Naive thymus-derived CD4-positive, alpha-beta T cell (primary cell): ENCODE data around the gene C19orf73. TPM values are rescaled to one million over a fixed set of nuclear protein-coding genes. Genes with fewer than 3 reads are reported as not detected.

Source experiments
- ATAC-seq: fragments of 150-1000 bp; cut with Tn5 transposase; 2 replicates; pipeline ENCODE4 v1.10.0; 2021; ENCODE audit warnings: mild to moderate bottlenecking, moderate library complexity
- CTCF ChIA-PET: fragments of 350-600 bp; sonication (Branson Sonifier 250); formaldehyde crosslinking; loops from one replicate; lab custom pipeline; 2021; ENCODE audit warnings: antibody characterized with exemption; lab: Charles Lee
- POLR2A ChIA-PET: fragments of 350-600 bp; sonication (Branson Sonifier 250); formaldehyde crosslinking; loops from one replicate; lab custom pipeline; 2021; ENCODE audit warnings: antibody characterized with exemption, inconsistent platforms; lab: Charles Lee
- DNase-seq, 9 donors: peaks; one replicate each; pipeline versions ENCODE4 v3.0.0 to v3.0.0-alpha.2; 2020 to 2022; ENCODE audit warnings: mixed read lengths in 1 of 9
- H3K27ac ChIP-seq: one replicate; pipeline ENCODE4 v1.7.0; 2013; ENCODE audit warnings: mild to moderate bottlenecking, low read depth, low read length, moderate library complexity
- H3K27me3 ChIP-seq, 2 donors: one replicate each; pipeline ENCODE4 v1.7.0; 2013; ENCODE audit warnings: low read length in 2 of 2, mild to moderate bottlenecking in 2 of 2, moderate library complexity in 2 of 2; ENCODE audit not compliant: control insufficient read depth in 2 of 2, insufficient read depth in 2 of 2
- H3K36me3 ChIP-seq, 3 experiments: 1 replicate in 2 of 3; 2 replicates in 1 of 3; pipeline ENCODE4 v1.7.0; 2013; ENCODE audit warnings: low read length in 3 of 3, mild to moderate bottlenecking in 3 of 3, moderate library complexity in 1 of 3; ENCODE audit not compliant: insufficient read depth in 3 of 3, control insufficient read depth in 2 of 3
- H3K4me1 ChIP-seq, 2 donors: one replicate each; pipeline ENCODE4 v1.7.0; 2013; ENCODE audit warnings: low read length in 2 of 2, mild to moderate bottlenecking in 2 of 2, moderate library complexity in 1 of 2; ENCODE audit not compliant: control insufficient read depth in 2 of 2, insufficient read depth in 2 of 2
- H3K4me3 ChIP-seq: 2 replicates; pipeline ENCODE4 v1.7.0; 2013; ENCODE audit warnings: mild to moderate bottlenecking, low read length
- H3K9me3 ChIP-seq, 3 experiments: 1 replicate in 2 of 3; 2 replicates in 1 of 3; pipeline ENCODE4 v1.7.0; 2013; ENCODE audit warnings: low read length in 3 of 3; ENCODE audit not compliant: control insufficient read depth in 2 of 3
- H3K27ac Mint-ChIP-seq, 9 donors: one replicate each; pipeline ENCODE4 v1.8.0; 2020 to 2022; ENCODE audit warnings: mixed read lengths in 9 of 9, mild to moderate bottlenecking in 8 of 9, moderate library complexity in 5 of 9, inconsistent platforms in 2 of 9
- H3K27me3 Mint-ChIP-seq, 5 donors: one replicate each; pipeline ENCODE4 v1.8.0; 2021 to 2022; ENCODE audit warnings: mixed read lengths in 5 of 5, mild to moderate bottlenecking in 1 of 5
- H3K36me3 Mint-ChIP-seq, 5 donors: one replicate each; pipeline ENCODE4 v1.8.0; 2020 to 2022; ENCODE audit warnings: mixed read lengths in 5 of 5, mild to moderate bottlenecking in 3 of 5, inconsistent platforms in 1 of 5
- H3K4me1 Mint-ChIP-seq, 7 donors: one replicate each; pipeline ENCODE4 v1.8.0; 2020 to 2022; ENCODE audit warnings: mixed read lengths in 7 of 7, mild to moderate bottlenecking in 3 of 7, inconsistent platforms in 1 of 7
- H3K4me3 Mint-ChIP-seq, 10 donors: one replicate each; pipeline ENCODE4 v1.8.0; 2020 to 2022; ENCODE audit warnings: mild to moderate bottlenecking in 10 of 10, mixed read lengths in 10 of 10, moderate library complexity in 6 of 10, inconsistent platforms in 2 of 10
- H3K9me3 Mint-ChIP-seq, 11 donors: one replicate each; pipeline ENCODE4 v1.8.0; 2020 to 2022; ENCODE audit warnings: mixed read lengths in 11 of 11, mild to moderate bottlenecking in 4 of 11, inconsistent platforms in 1 of 11, moderate library complexity in 1 of 11
- intact Hi-C, 2 donors: fragments of 100-400 bp; cut with micrococcal nuclease; formaldehyde crosslinking; loops; one replicate each; pipeline ENCODE4 v1.15.1; 2023
- polyA plus RNA-seq, 2 donors: library from polyadenylated mRNA; unstranded; fragments of 300-500 nt; fragmentation: Illumina TruSeq; gene quantifications; one replicate each; pipeline ENCODE4 v1.2.3, GENCODE V29; 2021
- total RNA-seq, 6 experiments: library from RNA in 5 of 6; stranded (reverse) in 5 of 6; gene quantifications; 1 replicate in 5 of 6; 2 replicates in 1 of 6; pipeline ENCODE4 v1.2.3 and lab custom pipeline; 2021 to 2026

C19orf73 gene
- total and polyA plus RNA-seq, 7 experiments from 2014 or later, result 1.3 to 4.8 (median 2.3) TPM

GRCh38 chr19:49102303-49102702, 16.6 kb downstream of the C19orf73 start:
- Mint-ChIP-seq H3K9me3 (peaks cover 0 to 3% (median 0%) of the 10 kb centered on the region in 11 donors), H3K36me3 (peaks cover 14 to 37% (median 21%) of the 10 kb centered on the region in 5 donors), H3K27ac (peak overlapping the region in 1 of 9 donors; percentile 72), H3K27me3 (no peaks in the 10 kb centered on the region), H3K4me1 (peaks cover 0 to 21% (median 9%) of the 10 kb centered on the region in 7 donors), H3K4me3 (no peak overlapping the region)
- no peaks in the 10 kb centered on the region for H3K9me3 ChIP-seq
- POLR2A ChIA-PET, result no interaction called here
- H3K4me1 ChIP-seq, result peaks cover 0 to 4% of the 10 kb centered on the region in 2 donors
- ATAC-seq, result no peak
- CTCF ChIA-PET, result no interaction called here
- intact Hi-C loops, result no loop called here
- H3K4me3 ChIP-seq, result no peak overlapping the region
- H3K36me3 ChIP-seq, result peaks cover 25 to 98% (median 41%) of the 10 kb centered on the region in 3 experiments
- no peak for DNase-seq
- no peaks in the 10 kb centered on the region for H3K27me3 ChIP-seq
- H3K27ac ChIP-seq, result no peak overlapping the region

- Mint-ChIP-seq H3K27ac (peak overlapping the region in 1 of 9 donors; percentile 53), H3K36me3 (peaks cover 8 to 30% (median 16%) of the 10 kb centered on the region in 5 donors), H3K9me3 (peaks cover 0 to 3% (median 0%) of the 10 kb centered on the region in 11 donors), H3K27me3 (no peaks in the 10 kb centered on the region), H3K4me1 (peaks cover 0 to 15% (median 7%) of the 10 kb centered on the region in 7 donors), H3K4me3 (no peak overlapping the region)
- no peak for DNase-seq
- Histone ChIP-seq H3K4me3 (no peak overlapping the region), H3K4me1 (peaks cover 0 to 6% of the 10 kb centered on the region in 2 donors), H3K9me3 (no peaks in the 10 kb centered on the region), H3K27ac (no peak overlapping the region), H3K27me3 (no peaks in the 10 kb centered on the region), H3K36me3 (peaks cover 25 to 98% (median 36%) of the 10 kb centered on the region in 3 experiments)
- no peak for ATAC-seq
- ChIA-PET CTCF (interaction anchor here (2.0 kb wide), 1 partner anchor 45 kb away, joined by 5 read pairs; no protein-coding TSS in a partner anchor), POLR2A (interaction anchor here (1.4 kb wide), 1 partner anchor 12 kb away, joined by 3 read pairs; the partner anchor contains the start of gene LIN7B)
- intact Hi-C loops, result no loop called here
These were observed 17.8 kb downstream of the C19orf73 start for GRCh38 chr19:49101160-49101559.

DNA sequence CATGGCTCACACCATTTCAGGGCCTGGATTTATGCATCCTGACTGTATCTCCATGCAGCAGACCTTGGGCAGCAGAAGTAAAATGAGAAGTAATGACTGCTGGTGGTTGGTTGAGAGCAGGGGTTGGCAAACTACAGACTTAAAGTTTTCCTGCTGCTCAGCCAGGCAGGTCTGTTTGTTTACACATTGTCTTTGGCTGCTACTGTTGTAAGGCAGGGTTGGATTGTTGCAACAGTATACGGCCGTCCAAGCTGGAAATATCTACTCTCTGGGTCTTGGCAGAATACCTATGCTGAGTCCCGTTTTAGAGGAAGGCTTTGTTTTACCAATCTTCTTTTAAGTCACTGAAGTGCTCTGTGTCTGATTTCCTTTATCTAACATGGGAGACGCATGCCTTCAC, 20.1 kb downstream of the C19orf73 start:
- Histone ChIP-seq H3K4me3 (no peak overlapping the region), H3K36me3 (peaks cover 25 to 97% (median 32%) of the 10 kb centered on the region in 3 experiments), H3K9me3 (no peaks in the 10 kb centered on the region), H3K27ac (no peak overlapping the region), H3K4me1 (peaks cover 0 to 6% of the 10 kb centered on the region in 2 donors), H3K27me3 (no peaks in the 10 kb centered on the region)
- ChIA-PET POLR2A (interaction anchor here (1.4 to 1.7 kb wide), 2 partner anchors 11 to 50 kb away, joined by 4 read pairs; no protein-coding TSS in a partner anchor), CTCF (interaction anchor here (0.7 to 1.8 kb wide), 6 partner anchors 13 to 110 kb away, joined by 3 to 28 read pairs (median 4); partner anchors contain the start of gene LIN7B)
- H3K4me1 Mint-ChIP-seq, result peaks cover 0 to 17% (median 12%) of the 10 kb centered on the region in 7 donors
- intact Hi-C loops, result loop anchor here in 1 of 2 donors (1.0 kb wide), 1 partner anchor 48 kb away; no protein-coding TSS in a partner anchor
- no peak for ATAC-seq
- H3K27me3 Mint-ChIP-seq, result no peaks in the 10 kb centered on the region
- H3K36me3 Mint-ChIP-seq, result peaks cover 5 to 27% (median 10%) of the 10 kb centered on the region in 5 donors
- DNase-seq, result no peak
- H3K9me3 Mint-ChIP-seq, result peaks cover 0 to 1% (median 0%) of the 10 kb centered on the region in 11 donors
- peak overlapping the region in 2 of 9 donors; percentile 49 to 52 for H3K27ac Mint-ChIP-seq
- H3K4me3 Mint-ChIP-seq, result no peak overlapping the region

- ChIA-PET CTCF (interaction anchor here (0.5 to 1.8 kb wide), 17 partner anchors 9 to 1679 kb away, joined by 3 to 28 read pairs (median 4); partner anchors contain the start of genes HRC and LIN7B), POLR2A (interaction anchor here (0.7 to 1.7 kb wide), 8 partner anchors 9 to 100 kb away, joined by 3 to 7 read pairs (median 4); no protein-coding TSS in a partner anchor)
- peaks cover 0 to 6% of the 10 kb centered on the region in 2 donors for H3K4me1 ChIP-seq
- no peak overlapping the region for H3K4me3 ChIP-seq
- intact Hi-C loops, result loop anchor here (1.0 kb wide), 3 partner anchors 9 to 102 kb away; no protein-coding TSS in a partner anchor
- Mint-ChIP-seq H3K4me1 (peaks cover 0 to 17% (median 12%) of the 10 kb centered on the region in 7 donors), H3K4me3 (no peak overlapping the region), H3K9me3 (peaks cover 0 to 1% (median 0%) of the 10 kb centered on the region in 11 donors), H3K27me3 (no peaks in the 10 kb centered on the region), H3K27ac (peak overlapping the region in 5 of 9 donors; percentile 8 to 67 (median 49)), H3K36me3 (peaks cover 5 to 27% (median 10%) of the 10 kb centered on the region in 5 donors)
- ATAC-seq, result peak; percentile 97
- no peaks in the 10 kb centered on the region for H3K27me3 ChIP-seq
- DNase-seq, result peak; percentile 58 to 81 (median 73)
- H3K36me3 ChIP-seq, result peaks cover 25 to 97% (median 32%) of the 10 kb centered on the region in 3 experiments
- no peaks in the 10 kb centered on the region for H3K9me3 ChIP-seq
- H3K27ac ChIP-seq, result no peak overlapping the region
These were observed 21.3 kb downstream of the C19orf73 start for GRCh38 chr19:49097453-49098288.

GRCh38 chr19:49094505-49095482, 24.1 kb downstream of the C19orf73 start:
- Mint-ChIP-seq H3K4me3 (no peak overlapping the region), H3K27me3 (no peaks in the 10 kb centered on the region), H3K9me3 (peaks cover 0 to 1% (median 0%) of the 10 kb centered on the region in 11 donors), H3K27ac (peak overlapping the region in 1 of 9 donors; percentile 36), H3K4me1 (peaks cover 13 to 33% (median 21%) of the 10 kb centered on the region in 7 donors), H3K36me3 (peaks cover 0 to 33% (median 12%) of the 10 kb centered on the region in 5 donors)
- no peak overlapping the region for H3K27ac ChIP-seq
- no peak overlapping the region for H3K4me3 ChIP-seq
- ChIA-PET CTCF (interaction anchor here (0.5 to 0.7 kb wide), 2 partner anchors 115 to 220 kb away, joined by 3 to 4 read pairs; no protein-coding TSS in a partner anchor), POLR2A (interaction anchor here (0.6 to 1.1 kb wide), 4 partner anchors 17 to 33 kb away, joined by 3 to 4 read pairs (median 3); no protein-coding TSS in a partner anchor)
- peaks cover 30 to 98% (median 39%) of the 10 kb centered on the region in 3 experiments for H3K36me3 ChIP-seq
- no peaks in the 10 kb centered on the region for H3K9me3 ChIP-seq
- no peak for DNase-seq
- no peaks in the 10 kb centered on the region for H3K27me3 ChIP-seq
- H3K4me1 ChIP-seq, result peaks cover 0 to 6% of the 10 kb centered on the region in 2 donors
- ATAC-seq, result no peak
- intact Hi-C loops, result no loop called here
